Anterior cingulate cortex (tissue), 58 donors: ENCODE data around the gene TULP4.
"Not testable (repeated sequence)": the region's sequence is repeated elsewhere in the genome, so short reads cannot be mapped to it uniquely, and the experiment has no call there.

Source experiments
- DNase-seq, 58 donors: peaks; one replicate each; lab custom pipeline; 2025; lab: John Stamatoyannopoulos, UW

TULP4 gene

DNA sequence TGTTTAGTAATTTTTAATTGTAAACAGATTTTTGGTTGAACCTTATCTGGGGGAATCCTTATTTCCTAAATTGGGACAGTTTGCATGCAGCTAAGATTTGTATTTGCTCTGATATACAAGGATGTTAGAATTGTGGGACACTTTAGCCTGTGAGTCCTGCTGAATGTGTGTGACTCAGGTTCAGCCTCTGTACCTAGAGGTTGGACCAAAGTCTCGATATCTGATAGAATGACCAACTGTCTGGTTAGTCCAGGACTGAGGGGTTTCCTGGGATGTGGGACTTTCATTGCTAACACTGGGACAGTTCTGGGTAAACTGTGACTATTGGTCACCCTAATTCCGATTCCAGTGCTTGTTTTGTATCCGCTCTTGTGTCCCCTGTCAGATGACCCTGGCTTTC, 20.2 kb upstream of the TULP4 start:
- no peak for DNase-seq

DNA sequence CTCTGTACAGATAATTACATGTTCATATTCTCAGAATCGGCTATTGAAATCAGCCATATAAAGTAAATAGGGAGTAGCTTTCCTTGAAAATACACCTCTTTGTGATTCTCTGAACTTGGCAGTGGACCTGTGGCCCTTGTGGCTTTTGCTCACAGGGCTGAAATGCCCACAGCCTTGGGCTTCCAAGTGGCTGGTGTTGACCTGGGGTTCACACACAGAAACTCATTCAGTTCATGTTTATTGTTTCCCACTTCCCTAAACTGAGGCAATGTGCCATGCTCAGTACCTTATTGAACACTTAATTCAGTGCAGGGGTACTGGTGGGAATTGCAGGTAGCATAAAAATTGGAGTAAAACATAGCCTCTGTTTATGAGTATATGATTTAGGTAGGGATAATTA, 19.1 kb upstream of the TULP4 start:
- no peak for DNase-seq

DNA sequence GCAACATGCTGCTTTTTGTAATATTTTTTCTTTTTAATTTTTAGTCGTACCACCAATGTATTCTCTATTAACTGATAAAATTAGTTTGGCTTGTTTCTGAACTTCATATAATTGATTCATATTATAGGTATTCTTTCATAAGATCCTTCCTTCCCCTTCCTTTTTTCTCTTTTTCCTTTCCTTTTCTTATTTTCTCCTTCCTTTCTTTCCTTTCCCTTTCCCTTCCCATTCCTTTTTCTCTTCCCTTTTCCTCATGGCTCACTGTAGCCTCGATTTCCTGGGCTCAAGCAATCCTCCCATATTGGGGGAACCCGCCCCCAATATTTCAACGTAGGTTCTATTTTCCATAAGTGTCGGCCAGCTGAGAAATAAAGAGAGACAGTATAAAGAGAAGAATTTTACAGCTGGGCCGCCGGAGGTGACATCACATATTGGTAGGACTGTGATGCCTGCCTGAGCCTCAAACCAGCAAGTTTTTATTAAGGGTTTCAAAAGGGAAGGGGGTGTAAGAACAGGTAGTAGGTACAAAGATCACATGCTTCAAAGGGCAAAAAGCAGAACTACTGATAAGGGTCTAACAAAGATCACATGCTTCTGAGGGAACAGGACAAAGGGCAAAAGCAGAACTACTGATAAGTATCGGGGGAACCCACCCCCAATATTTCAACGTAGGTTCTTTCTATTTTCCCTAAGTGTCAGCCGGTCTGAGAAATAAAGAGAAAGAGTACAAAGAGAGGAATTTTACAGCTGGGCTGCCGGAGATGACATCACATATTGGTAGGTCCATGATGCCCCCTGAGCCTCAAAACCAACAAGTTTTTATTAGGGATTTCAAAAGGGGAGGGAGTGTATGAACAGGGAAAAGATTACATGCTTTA, 16.1 kb upstream of the TULP4 start:
- not testable (repeated sequence) for DNase-seq

DNA sequence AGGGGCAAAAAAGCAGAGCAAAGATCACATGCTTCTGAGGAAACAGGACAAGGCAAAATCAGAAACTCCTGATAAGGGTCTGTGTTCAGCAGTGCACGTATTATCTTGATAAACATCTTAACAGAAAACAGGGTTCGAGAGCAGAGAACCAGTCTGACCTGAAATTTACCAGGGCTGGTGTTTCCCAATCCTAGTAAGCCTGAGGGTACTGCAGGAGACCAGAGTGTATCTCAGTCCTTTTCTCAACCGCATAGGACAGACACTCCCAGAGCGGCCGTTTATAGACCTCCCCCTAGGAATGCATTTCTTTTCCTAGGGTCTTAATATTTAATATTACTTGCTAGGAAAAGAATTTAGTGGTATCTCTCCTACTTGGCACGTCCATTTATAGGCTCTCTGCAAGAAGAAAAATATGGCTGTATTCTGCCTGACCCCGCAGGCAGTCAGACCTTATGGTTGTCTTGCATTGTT, 15.4 kb upstream of the TULP4 start:
- not testable (repeated sequence) for DNase-seq

DNA sequence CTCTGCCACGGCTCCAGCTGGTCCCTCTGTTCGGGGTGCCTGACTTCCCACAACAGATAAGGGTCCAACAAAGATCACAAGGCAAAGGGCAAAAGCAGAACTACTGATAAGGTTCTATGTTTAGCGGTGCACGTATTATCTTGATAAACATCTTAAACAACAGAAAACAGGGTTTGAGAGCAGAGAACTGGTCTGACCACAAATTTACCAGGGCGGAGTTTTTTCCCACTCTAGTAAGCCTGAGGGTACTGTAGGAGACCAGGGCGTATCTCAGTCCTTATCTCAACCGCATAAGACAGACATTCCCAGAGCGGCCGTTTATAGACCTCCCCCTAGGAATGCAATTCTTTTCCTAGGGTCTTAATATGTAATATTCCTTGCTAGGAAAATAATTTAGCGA, 14.6 kb upstream of the TULP4 start:
- not testable (repeated sequence) for DNase-seq

DNA sequence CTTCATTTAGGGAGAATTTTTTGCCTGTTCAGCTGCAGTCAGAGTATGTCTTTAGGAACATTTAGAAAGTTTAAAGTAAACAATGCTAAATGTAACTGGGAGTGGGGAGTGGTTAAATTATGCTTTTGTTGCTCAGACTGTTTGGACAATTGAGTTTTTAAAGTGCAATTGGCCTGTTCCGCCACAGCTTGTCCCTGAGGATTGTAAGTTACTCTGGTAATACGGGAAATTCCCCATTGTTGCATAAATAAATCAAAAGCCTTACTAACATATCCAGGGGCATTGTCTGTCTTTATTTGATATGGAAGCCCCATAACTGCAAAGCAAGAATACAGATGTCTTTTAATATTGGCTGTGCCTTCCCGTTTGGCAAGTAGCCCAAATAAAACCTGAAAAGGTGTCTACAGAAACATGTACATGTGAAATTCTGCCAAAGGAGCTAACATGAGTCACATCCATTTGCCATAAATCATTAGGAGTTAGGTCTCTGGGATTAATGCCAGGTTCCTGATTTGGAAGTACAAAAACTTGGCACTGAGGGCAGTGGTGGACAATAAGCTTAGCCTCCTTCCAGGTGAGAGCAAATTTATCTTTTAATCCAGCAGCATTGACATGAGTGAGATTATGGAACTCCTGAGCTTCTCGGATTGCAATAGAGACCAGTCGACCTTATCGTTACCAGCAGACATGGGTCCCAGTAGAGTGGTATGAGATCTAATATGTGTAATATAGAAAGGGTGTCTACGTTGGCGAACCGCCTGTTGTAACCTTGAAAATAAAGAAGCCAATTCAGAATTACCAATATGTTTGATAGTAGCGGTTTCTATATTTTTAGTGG, 11.7 kb upstream of the TULP4 start:
- not testable (repeated sequence) for DNase-seq

DNA sequence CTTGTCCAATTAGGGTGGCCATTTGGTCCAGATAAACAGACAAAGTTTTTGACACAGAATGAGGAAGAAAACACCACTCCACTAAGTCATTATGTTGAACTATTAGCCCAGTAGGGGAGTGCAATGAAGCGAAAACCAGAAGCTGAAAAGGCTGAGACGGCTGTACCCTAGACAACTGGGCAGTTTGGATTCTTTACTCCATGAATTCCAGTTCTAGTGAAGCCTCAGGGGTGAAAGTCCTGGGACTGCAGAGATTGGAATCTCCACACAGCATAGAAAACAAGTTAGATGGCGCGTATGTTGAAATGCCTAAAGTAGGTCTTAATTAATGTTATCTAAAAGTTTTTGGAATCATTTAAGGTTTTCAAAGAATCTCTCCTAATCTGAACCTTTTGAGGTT, 10.7 kb upstream of the TULP4 start:
- DNase-seq: peak in 1 of 58 donors; percentile 2

DNA sequence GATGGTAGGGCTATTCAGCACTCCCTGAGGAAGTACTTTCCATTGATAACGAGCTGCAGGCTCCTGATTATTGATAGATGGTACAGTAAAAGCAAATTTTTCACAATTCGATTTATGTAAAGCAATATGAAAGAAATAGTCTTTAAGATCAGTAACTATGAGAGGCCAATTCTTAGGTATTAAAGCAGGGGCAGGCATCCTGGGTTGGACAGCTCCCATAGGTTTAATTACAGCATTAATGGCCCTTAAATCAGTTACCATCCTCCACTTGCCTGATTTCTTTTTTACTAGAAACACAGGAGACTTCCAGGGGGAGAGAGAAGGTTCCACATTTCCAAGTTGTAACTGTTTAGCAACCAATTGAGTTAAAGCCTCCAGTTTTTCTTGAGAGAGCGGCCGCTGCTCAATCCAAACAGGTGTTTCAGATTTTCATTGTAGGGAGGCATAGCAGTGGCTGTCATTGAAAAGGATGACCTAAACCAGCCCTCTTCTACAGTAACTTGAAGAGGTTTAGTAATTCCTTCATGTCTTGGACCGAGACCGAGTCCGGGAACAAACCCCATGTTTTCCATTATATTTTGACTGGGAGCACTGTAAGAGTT, 10.0 kb upstream of the TULP4 start:
- not testable (repeated sequence) for DNase-seq

DNA sequence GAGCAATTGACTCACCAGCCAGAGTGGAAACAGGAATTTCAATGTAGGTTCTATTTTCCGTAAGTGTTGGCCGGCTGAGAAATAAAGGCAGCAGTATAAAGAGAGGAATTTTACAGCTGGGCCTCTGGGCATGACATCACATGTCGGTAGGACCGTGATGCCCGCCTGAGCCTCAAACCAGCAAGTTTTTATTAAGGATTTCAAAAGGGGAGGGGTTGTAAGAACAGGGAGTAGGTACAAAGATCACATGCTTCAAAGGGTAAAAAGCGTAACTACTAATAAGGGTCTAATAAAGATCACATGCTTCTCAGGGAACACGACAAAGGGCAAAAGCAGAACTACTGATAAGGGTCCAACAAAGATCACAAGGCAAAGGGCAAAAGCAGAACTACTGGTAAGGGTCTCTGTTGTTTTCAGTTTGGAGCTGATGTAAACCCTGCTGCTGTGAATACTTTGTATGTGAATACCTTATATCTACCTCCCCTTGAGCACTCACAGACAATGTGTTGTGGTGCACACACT, 9.0 kb upstream of the TULP4 start:
- DNase-seq: peak in 1 of 58 donors; percentile 14

DNA sequence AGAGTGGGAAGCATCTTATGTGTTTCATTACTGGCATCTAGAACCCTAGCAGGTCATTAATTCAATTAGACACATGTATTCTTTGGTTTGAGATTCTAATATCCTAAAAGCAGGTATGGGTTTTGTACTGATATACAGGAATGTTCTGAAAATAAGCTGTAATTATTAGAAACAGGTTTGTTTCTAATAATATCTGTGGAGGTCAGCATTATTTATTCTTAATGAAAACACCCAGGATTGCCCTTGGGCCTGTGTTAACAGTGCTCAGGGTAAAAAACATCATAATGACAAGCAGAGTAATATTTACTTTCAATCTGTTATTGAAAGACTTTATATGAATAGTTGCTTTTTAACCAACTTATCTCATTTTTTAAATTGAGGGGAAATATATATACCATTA, 8.0 kb upstream of the TULP4 start:
- no peak for DNase-seq

DNA sequence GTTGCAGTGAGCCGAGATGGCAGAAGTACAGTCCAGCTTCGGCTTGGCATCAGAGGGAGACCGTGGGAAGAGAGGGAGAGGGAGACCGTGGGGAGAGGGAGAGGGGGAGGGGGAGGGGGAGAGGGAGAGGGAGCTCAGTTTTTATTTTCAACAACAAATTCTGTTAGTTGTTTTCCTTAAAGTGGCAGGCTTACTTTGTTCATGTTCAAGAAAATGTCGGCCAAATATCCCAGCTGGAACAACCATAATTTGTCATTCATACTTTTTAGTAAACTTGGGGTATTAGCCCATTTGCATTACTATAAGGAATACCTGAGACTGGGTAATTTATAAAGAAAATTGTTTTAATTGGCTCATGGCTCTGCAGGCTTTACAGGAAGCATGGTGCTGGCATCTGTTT, 2.5 kb upstream of the TULP4 start:
- DNase-seq: no peak

DNA sequence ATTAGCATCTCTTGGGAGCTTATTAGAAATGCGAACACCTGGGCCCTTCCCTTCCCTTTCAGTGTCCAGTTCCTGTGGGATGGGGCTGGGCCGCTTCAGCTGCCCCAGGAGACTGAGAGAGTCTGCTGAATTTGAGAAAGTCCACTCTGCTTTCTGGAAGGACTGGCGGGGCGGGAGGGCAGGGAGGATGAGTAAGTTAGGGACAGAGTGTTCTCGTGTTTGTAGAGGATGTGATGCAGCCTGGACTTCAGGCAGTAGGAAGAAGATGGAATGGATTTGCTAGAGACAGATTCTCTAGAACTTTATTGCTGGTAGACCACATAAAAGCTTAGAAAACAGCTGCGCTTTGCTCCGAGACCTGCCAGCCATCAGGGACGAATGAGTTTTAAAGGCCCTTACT, 1.1 kb upstream of the TULP4 start:
- no peak for DNase-seq

DNA sequence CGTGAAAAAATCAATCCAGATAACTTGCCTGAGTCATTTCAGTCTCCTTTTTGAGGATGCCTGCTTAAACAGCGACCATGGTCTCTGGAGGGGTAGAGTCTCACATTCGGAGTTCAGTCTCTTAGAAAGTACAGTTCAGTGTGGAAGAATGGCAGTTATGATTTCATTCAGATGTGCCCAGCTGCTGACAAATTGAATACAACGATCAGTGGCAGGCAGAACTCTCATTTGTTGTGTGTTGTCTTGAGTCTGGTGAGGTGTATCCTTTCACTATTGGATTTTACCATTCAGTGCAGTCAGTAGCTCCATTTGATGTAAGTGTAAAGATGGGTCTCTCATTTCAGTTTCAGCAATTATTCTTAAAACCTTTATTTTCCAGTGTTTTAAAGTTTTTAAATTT, 639 bp upstream of the TULP4 start:
- DNase-seq: no peak

DNA sequence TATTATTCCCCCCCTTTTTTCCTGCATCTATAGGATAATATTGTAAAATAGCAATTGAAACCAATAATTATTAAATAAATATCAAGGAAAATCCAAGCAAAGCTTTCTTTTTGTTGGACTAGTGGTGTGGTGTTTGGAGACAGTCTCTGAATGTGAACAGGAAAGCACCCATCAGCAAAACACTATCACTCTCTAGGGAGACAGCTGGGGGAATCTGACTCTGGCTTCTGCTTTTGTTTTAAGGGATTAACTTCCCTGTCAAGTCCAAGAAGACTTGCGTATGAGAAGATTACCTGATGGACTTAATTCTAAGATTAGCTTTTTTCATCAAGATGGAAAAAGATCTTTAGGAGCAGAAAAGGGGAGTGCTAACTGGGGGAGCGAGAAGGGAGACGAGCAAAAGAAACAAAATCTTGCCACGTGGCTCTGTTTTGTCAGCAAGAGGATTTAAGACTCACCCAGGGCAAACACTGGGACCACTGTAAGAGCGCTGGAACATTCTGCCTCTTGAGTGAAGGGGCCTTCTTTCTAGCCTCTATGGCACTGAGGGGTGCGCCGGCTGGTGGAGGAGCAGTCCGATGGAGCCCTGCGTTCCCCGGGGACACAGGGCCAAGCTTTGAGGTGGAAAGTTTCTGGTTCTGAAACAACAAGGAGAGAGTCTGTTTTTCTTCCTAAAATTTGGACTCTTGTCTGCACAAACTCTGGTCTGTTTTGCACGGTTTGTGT, 570 bp downstream of the TULP4 start:
- peak in 8 of 58 donors; percentile 1 to 24 (median 11) for DNase-seq

DNA sequence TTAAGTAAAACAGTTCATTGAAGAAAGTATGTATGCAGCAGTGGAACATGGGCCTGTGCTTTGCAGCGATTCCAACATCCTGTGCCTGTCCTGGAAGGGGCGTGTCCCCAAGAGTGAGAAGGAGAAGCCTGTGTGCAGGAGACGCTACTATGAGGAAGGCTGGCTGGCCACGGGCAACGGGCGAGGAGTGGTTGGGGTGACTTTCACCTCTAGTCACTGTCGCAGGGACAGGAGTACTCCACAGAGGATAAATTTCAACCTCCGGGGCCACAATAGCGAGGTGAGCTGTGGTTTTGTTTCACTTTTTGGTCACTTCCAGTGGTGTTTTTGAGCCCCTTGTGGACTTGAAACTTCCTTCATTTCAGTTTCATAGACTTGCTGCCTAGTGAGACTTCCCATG, 1.7 kb downstream of the TULP4 start:
- peak in 1 of 58 donors; percentile 3 for DNase-seq

DNA sequence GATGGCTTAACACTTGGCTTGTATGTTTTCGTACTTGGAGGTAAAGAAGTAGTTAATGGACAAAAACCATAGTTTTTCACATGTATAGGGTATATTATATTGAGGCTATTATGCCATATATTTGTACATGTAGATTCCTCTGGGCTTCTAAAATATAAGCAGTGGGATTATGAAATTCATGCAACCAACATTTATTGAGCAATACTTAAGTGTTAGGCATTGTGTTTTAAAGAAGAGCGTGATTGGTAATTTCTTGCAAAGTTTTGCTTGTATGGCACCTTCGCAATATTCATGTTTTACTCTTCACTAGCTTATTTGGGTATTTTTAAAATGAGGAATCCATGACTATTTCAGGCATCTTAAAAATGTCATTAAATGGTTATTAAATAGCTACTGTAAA, 2.5 kb downstream of the TULP4 start:
- no peak for DNase-seq

DNA sequence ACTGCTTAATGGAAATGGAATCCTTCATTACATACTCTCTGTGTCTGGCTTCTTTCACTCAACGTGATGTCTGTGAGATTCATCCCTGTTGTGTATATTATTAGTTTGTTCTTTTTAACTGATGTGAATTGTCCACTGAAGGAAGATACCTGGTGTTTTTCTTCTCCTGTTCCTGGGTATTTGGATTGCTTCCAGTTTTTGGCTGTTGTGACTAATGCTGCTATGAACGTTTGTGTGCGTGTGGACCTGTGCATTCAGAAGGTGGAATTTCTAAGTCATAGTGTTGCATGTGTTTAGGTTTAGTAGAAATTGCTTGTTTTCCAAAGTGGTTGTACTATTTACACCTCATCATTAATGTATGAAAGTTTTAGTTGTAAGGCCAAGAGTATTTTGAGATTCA, 3.8 kb downstream of the TULP4 start:
- no peak for DNase-seq

DNA sequence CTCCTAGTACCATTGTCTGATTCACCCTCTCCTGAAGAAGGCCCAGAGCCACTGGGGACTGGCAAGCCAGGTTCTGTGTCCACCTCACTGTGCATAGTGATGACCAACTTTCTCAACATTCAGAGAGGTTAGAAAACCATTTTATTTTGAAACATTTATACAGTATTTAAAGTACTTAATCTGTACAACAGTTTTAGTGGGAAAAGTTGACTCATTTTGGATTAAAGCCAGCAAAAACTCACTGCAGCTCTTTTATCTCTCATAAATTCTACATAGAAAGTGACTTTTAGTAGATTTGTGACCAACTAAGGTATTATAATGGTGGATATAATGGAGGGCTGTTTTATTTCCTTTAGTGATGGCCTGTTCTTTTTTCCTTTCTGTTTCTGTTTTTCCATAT, 9.7 kb downstream of the TULP4 start:
- no peak for DNase-seq

DNA sequence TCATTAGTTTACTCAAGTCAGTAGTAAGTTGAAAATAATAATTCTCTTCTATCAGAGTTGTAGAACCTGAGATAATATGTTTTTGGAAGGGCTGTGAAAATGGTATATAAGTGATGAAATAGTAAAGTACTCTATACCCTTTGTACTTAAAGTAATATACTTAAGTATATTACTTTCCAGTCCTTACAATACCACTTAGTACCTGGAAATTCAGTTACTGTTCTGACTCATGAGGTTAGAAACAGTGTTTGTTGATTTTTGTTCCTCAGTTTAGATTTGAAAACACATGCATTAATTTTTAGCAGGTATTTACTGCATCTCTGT, 10.1 kb downstream of the TULP4 start:
- DNase-seq: no peak
